G401.6 (cell line): ENCODE measurements around the gene KCNK15.

Experiments used
- FAIRE-seq: peaks from 2 replicates; lab custom pipeline; 2012; peaks lifted over from hg19 to GRCh38; lab: Jason Lieb, UNC

Gene KCNK15

DNA sequence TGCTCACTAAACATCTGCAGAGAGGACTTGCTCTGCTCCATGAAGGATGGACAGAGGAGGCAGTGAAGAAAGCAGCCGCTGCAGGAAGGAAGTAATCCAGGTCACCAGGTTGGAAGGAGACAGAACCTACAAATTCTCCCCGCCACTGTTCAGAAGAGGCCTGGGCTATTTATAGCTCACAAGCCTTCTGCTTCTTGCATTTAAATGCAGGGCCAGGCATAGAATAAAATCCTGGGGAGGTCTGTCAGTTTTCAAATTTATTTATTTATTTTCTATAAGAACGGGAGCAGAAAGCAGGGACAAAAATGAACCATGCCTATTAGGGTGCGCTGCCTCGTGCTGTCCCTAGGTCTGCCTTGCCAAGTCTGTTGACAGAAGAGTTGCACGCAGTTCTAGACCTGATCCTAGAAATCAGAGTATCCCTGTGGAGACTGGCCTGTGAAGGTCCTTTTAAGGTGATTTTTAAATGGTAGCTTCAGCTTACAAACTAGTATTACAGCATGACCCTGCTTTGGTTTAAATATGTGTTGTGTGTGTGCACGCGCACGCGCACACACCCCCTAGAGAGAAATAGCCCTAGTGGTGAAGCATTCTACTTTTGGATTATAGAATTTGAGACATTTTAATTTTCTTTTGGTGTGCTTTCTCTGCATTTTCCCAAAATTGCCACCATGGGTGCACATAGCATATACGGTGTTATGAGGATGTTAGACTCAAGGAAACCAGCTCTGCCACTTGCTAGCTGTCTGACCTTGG lies 45.2 kb downstream of the KCNK15 start:
- FAIRE-seq, result no peak

DNA sequence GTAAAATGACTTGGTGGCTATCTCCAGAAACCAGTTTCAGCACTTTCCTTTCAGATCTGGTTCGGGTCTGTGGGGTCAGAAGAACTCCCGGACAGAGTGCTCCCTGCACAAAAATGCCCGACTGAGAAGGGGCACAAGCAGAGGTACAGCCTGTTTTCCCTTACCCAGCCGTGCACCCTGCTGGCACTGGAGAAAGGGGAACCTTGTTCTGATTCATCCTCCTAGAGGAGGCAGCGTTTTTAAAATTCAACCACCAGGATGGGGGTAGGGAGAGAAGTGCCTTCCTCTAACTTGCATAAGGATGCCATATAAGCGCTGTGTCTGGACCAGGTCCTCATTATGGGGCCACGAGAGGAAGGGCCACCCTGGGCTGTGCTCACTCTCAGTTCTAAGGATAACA lies 47.1 kb downstream of the KCNK15 start:
- FAIRE-seq, result no peak

DNA sequence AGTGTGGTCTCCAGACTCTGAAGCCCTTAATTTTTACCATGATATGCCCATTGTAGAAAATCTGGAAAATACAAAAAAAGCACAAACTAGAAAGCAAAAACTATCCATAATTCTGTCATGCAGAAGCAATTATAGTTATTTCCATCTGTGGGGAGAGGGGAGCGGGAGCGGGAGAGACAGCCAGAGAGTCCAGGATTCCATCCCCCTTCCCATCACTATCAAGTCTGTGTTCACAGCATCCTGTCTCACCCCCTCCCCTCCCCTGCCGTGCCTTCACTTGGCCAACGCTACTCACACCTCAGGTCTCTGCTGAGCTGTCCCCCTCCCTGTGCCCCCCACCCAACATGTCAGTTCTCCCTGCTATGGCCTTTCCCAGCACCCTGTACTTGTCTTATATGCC lies 50.2 kb downstream of the KCNK15 start:
- FAIRE-seq, result no peak

DNA sequence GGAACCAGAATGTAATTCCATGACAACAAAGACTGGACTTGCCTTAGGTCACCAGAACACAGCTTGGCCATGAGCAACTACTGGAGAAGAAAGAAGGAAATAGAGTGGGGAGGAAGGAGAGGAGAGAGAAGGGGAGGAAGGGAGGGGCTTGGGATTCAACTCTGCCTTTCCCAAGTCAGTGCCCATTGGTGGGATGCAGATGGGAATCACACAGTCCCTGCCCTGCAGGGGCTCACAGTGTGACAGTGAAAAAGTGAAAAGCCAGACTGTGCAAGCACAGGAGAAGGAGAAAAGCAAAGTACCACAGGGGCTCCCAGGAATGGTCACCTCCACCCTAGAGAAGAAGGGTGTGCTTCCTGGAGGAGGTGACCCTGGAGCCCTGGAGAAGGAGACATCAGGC lies 50.6 kb downstream of the KCNK15 start:
- FAIRE-seq, result no peak

DNA sequence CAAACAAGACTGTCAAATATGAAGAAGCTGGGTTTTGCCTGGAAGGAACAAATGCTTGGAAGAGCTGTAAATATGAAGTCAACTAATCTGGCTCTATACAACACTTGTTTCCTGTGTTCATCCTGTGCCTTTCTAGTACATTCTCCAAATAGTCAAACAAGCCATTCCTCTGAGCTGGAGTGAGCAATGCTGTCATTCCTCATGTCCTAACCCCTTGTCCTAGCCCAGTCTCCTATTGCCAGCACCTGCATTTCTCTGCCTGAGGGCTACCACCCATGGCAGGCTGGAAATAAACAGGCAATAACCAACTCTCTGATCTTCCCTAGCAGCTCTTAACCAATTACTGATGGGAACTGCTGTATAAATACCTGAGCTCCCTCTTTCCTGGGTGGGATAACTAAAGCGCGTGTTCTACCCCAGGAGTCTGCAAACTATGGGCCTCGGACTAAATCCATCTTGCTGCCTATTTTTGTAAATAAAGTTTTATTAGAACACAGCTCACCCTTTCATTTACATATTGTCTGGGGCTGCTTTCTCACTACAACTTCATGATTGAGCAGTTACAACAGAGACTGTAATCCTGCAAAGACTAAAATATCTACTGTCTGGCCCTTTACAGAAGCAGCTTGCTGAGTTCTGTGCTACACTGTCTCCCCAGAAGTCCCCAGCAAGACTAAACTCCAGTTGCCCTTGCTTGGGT lies 51.2 kb downstream of the KCNK15 start:
- no peak for FAIRE-seq

DNA sequence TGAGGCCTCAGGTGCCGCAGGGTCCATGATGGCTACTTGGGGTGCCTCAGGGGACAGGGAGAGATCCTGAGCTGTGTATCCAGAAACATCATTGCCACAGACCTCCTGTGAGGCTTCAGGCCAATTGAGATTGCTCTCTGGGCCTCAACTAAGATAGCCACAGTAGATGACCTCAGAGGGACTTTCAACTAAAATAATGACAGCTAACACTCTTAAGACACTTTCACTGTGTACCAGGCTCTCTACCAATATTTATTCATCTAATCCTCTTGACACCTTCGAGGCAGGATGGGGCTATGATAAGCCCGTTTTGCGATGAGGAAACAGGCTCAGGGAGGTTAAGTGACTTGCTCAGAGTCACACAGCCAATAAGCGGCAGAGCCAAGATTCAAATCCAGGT lies 54.0 kb downstream of the KCNK15 start:
- no peak for FAIRE-seq

DNA sequence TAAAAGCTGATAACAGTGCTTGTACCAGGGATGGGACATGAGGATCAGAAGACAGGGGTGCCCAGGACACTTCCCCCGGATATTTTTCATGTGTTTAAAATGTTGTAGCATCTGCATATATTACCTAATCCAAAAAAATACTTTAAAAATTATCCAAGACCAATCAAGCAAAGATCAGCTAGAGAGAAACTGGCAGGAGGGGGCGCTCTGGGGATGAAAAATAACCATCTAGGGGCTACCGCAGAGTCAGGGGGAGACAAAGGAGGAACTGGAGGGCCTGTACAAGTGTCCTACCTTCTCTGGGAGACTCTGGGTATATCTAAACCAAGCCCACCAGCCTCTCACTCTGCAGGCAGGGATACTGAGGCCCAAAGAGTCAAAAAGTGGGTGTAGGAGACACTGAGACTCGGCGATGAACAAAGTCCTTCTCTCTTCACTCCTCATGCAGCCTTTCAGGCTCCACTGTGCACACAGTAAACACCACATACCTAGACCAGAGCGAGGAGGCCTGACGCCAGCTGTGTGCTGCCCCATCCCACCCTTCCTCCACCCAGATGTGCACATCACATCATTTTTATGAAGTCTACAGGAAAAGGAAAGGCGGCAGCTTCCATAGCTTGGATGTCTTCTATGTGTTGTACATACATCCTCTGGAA lies 54.9 kb downstream of the KCNK15 start:
- no peak for FAIRE-seq
